Measurements from ENCODE around the gene MEP1A.

- TF ChIP-seq POLR2AphosphoS5 (IDR thresholded peaks at IDR 0.05), result no peak
- TF ChIP-seq, protein P1, sequence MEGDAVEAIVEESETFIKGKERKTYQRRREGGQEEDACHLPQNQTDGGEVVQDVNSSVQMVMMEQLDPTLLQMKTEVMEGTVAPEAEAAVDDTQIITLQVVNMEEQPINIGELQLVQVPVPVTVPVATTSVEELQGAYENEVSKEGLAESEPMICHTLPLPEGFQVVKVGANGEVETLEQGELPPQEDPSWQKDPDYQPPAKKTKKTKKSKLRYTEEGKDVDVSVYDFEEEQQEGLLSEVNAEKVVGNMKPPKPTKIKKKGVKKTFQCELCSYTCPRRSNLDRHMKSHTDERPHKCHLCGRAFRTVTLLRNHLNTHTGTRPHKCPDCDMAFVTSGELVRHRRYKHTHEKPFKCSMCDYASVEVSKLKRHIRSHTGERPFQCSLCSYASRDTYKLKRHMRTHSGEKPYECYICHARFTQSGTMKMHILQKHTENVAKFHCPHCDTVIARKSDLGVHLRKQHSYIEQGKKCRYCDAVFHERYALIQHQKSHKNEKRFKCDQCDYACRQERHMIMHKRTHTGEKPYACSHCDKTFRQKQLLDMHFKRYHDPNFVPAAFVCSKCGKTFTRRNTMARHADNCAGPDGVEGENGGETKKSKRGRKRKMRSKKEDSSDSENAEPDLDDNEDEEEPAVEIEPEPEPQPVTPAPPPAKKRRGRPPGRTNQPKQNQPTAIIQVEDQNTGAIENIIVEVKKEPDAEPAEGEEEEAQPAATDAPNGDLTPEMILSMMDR (IDR thresholded peaks at IDR 0.05), result no peak
- no peak for TF ChIP-seq POLR2A (IDR thresholded peaks at IDR 0.05)
These were observed 3.8 kb downstream of the MEP1A start for GRCh38 chr6:46796848-46797580.

Measured in prostate gland (tissue), 2 donors.